MM.1S (cell line): ENCODE measurements around the gene SLC24A1.

ENCODE experiments used
- DNase-seq: peaks from one replicate; pipeline ENCODE4 v3.0.0-alpha.2; 2015
- H2AFZ ChIP-seq: fragments of 300-600 bp; sonication (generic); 2 replicates; pipeline ENCODE4 v1.6.0; 2016; ENCODE audit warnings: antibody characterized with exemption, low read length
- H3F3A ChIP-seq: fragments of 300-600 bp; sonication (generic); 2 replicates; pipeline ENCODE4 v1.6.1; 2016; ENCODE audit warnings: mild to moderate bottlenecking, antibody characterized with exemption, low read length, moderate library complexity, mixed read lengths; ENCODE audit not compliant: insufficient read depth
- H3K27ac ChIP-seq: fragments of 300-600 bp; sonication (generic); 2 replicates; pipeline ENCODE4 v1.5.1; 2016; ENCODE audit warnings: mild to moderate bottlenecking, low read length
- H3K27me3 ChIP-seq: fragments of 300-600 bp; sonication (generic); replicated peaks from 2 replicates; pipeline ENCODE4 v1.6.0; 2016; ENCODE audit warnings: low read length; ENCODE audit not compliant: insufficient read depth
- H3K36me3 ChIP-seq: fragments of 300-600 bp; sonication (generic); replicated peaks from 2 replicates; pipeline ENCODE4 v1.6.1; 2016; ENCODE audit warnings: mild to moderate bottlenecking, low read length, mixed read lengths; ENCODE audit not compliant: insufficient read depth
- H3K4me1 ChIP-seq: fragments of 300-600 bp; sonication (generic); 2 replicates; pipeline ENCODE4 v1.6.1; 2016; ENCODE audit warnings: low read length, mixed read lengths
- H3K4me2 ChIP-seq: fragments of 300-600 bp; sonication (generic); 2 replicates; pipeline ENCODE4 v1.6.0; 2016; ENCODE audit warnings: low read depth, low read length
- H3K4me3 ChIP-seq: fragments of 300-600 bp; sonication (generic); 2 replicates; pipeline ENCODE4 v1.5.1; 2016; ENCODE audit warnings: low read length, mixed read lengths
- H3K79me2 ChIP-seq: fragments of 300-600 bp; sonication (generic); 2 replicates; pipeline ENCODE4 v1.6.1; 2016; ENCODE audit warnings: mixed run types, low read length, mixed read lengths
- H3K9ac ChIP-seq: fragments of 300-600 bp; sonication (generic); 2 replicates; pipeline ENCODE4 v1.6.1; 2016; ENCODE audit warnings: low read length, mixed read lengths
- H3K9me2 ChIP-seq: fragments of 300-600 bp; sonication (generic); replicated peaks from 2 replicates; pipeline ENCODE4 v1.6.1; 2016; ENCODE audit warnings: mild to moderate bottlenecking, low read length, mixed read lengths; ENCODE audit not compliant: insufficient read depth
- H3K9me3 ChIP-seq: fragments of 300-600 bp; sonication (generic); replicated peaks from 2 replicates; pipeline ENCODE4 v1.6.1; 2016; ENCODE audit warnings: mild to moderate bottlenecking, low read length, mixed read lengths; ENCODE audit not compliant: insufficient read depth
- H4K20me1 ChIP-seq: fragments of 300-600 bp; sonication (generic); 2 replicates; pipeline ENCODE4 v1.6.1; 2016; ENCODE audit warnings: mild to moderate bottlenecking, low read length, moderate library complexity, mixed read lengths; ENCODE audit not compliant: insufficient read depth
- CTCF ChIP-seq: fragments of 300-600 bp; sonication (generic); IDR thresholded peaks from 2 replicates; pipeline ENCODE4 v1.5.1; 2016; ENCODE audit warnings: antibody characterized with exemption, low read length, mixed read lengths
- EZH2 ChIP-seq: fragments of 300-600 bp; sonication (generic); optimal IDR thresholded peaks from 2 replicates; pipeline ENCODE3; 2017; ENCODE audit warnings: low read depth, mild to moderate bottlenecking, antibody characterized with exemption, low read length, mixed read lengths
- EZH2phosphoT487 ChIP-seq: fragments of 300-600 bp; sonication (generic); IDR thresholded peaks from 2 replicates; pipeline ENCODE4 v1.6.1; 2018; ENCODE audit warnings: antibody characterized with exemption, low read length

SLC24A1 gene

GRCh38 chr15:65644282-65644681 is 22.5 kb downstream of the SLC24A1 start:
- H3K36me3 ChIP-seq, result no peaks in the 10 kb centered on the region
- no peak overlapping the region for H2AFZ ChIP-seq
- no peaks in the 10 kb centered on the region for H3K27me3 ChIP-seq
- no peak overlapping the region for H3K4me2 ChIP-seq
- no peak overlapping the region for H3K27ac ChIP-seq
- H3K9ac ChIP-seq, result no peak overlapping the region
- no peaks in the 10 kb centered on the region for H3F3A ChIP-seq
- H3K4me1 ChIP-seq, result no peaks in the 10 kb centered on the region
- H4K20me1 ChIP-seq, result no peaks in the 10 kb centered on the region
- no peaks in the 10 kb centered on the region for H3K9me2 ChIP-seq
- TF ChIP-seq EZH2 (no peak), EZH2phosphoT487 (no peak), CTCF (no peak)
- H3K4me3 ChIP-seq, result no peak overlapping the region
- no peaks in the 10 kb centered on the region for H3K9me3 ChIP-seq
- H3K79me2 ChIP-seq, result no peaks in the 10 kb centered on the region
- no peak for DNase-seq

DNA sequence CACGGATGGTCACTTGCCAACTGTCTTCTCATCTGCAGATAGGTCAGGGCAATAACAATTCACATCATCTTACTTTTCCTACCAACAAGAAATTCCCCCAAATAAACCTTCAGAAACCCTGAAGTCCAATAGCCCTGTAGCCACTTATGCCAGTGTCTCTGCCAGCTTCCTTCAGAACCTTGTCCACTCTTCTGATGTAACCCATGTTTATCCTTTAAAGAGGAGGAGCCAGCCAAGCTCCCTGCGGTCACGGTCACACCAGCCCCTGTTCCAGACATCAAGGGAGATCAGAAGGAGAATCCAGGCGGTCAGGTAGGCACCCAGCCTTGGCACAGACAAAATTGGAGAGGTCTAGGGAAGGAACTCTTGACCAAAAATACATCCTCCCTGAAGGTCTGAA is 23.7 kb downstream of the SLC24A1 start:
- no peak overlapping the region for H3K9ac ChIP-seq
- H3K79me2 ChIP-seq, result no peaks in the 10 kb centered on the region
- DNase-seq, result no peak
- no peak overlapping the region for H3K4me3 ChIP-seq
- no peaks in the 10 kb centered on the region for H3K9me2 ChIP-seq
- peaks cover 10% of the 10 kb centered on the region for H3K4me1 ChIP-seq
- H3K9me3 ChIP-seq, result no peaks in the 10 kb centered on the region
- H3F3A ChIP-seq, result peaks cover 7% of the 10 kb centered on the region; the same call in 1 of the 2 replicates
- no peak overlapping the region for H2AFZ ChIP-seq
- no peak overlapping the region for H3K4me2 ChIP-seq
- TF ChIP-seq EZH2phosphoT487 (no peak), EZH2 (no peak), CTCF (no peak)
- no peaks in the 10 kb centered on the region for H4K20me1 ChIP-seq
- no peaks in the 10 kb centered on the region for H3K27me3 ChIP-seq
- no peaks in the 10 kb centered on the region for H3K36me3 ChIP-seq
- H3K27ac ChIP-seq, result no peak overlapping the region

- H3K36me3 ChIP-seq, result no peaks in the 10 kb centered on the region
- no peaks in the 10 kb centered on the region for H3K27me3 ChIP-seq
- H3K4me2 ChIP-seq, result no peak overlapping the region
- no peaks in the 10 kb centered on the region for H3K9me2 ChIP-seq
- no peak overlapping the region for H3K27ac ChIP-seq
- no peak for TF ChIP-seq EZH2phosphoT487
- no peak for TF ChIP-seq CTCF
- DNase-seq, result no peak
- H3K79me2 ChIP-seq, result no peaks in the 10 kb centered on the region
- H2AFZ ChIP-seq, result no peak overlapping the region
- no peaks in the 10 kb centered on the region for H3K9me3 ChIP-seq
- H4K20me1 ChIP-seq, result peaks cover 4% of the 10 kb centered on the region; the same call in 1 of the 2 replicates
- peaks cover 12% of the 10 kb centered on the region for H3F3A ChIP-seq
- no peak overlapping the region for H3K9ac ChIP-seq
- H3K4me1 ChIP-seq, result peaks cover 14% of the 10 kb centered on the region
- H3K4me3 ChIP-seq, result no peak overlapping the region
These were observed 24.7 kb downstream of the SLC24A1 start for GRCh38 chr15:65646486-65646885.
